Middle frontal gyrus (tissue), 1 donor: ENCODE results near the gene AK2.
A peak's percentile ranks its signal among the peaks of the same experiment; 100 is the strongest.
"Not testable (repeated sequence)": the region's sequence is repeated elsewhere in the genome, so short reads cannot be mapped to it uniquely, and the experiment has no call there.

Experiments
- DNase-seq: peaks from one replicate; pipeline ENCODE4 v3.0.0-alpha.2; 2015; ENCODE audit warnings: low spot score; ENCODE audit errors: extremely low spot score

AK2 gene

GRCh38 chr1:32975055-32975454 is 61.6 kb downstream of the AK2 start:
- DNase-seq = not testable (repeated sequence)

DNA sequence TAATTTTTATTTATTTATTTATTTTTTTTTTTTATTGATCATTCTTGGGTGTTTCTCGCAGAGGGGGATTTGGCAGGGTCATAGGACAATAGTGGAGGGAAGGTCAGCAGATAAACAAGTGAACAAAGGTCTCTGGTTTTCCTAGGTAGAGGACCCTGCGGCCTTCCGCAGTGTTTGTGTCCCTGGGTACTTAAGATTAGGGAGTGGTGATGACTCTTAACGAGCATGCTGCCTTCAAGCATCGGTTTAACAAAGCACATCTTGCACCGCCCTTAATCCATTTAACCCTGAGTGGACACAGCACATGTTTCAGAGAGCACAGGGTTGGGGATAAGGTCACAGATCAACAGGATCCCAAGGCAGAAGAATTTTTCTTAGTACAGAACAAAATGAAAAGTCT is 63.2 kb downstream of the AK2 start:
- not testable (repeated sequence) for DNase-seq

DNA sequence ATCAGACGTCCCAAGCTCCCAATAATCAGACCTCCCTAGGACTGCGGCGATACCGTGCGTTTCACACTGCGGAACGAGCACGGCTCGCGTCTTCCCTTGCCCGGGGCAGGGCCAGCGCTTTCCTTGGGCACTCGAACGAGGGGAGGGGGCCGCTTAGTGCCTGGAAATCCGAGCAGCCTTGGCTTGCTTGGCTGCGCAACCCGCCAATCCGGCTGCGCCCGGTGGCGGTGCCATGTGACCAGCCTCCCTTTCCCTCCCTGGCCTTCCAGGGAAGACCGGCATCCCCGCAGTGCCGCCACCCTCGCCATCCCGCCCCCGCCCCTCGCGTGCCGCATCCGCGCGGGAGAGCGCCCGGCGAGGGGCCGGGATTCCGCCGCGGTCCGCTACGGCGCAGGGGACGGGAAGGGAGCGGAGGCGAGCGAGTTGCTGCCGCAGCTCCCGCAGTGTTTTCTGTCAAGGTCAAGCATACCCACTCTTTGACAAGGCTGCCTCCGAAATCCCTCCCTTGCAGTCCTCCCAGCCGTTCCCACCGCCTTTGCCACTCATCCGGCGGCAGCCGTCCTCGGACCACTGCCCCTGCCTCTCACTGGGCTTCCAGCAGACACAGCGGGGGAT is 63.8 kb downstream of the AK2 start:
- peak; percentile 46 for DNase-seq

GRCh38 chr1:32971576-32971975 is 65.1 kb downstream of the AK2 start:
- DNase-seq = no peak

DNA sequence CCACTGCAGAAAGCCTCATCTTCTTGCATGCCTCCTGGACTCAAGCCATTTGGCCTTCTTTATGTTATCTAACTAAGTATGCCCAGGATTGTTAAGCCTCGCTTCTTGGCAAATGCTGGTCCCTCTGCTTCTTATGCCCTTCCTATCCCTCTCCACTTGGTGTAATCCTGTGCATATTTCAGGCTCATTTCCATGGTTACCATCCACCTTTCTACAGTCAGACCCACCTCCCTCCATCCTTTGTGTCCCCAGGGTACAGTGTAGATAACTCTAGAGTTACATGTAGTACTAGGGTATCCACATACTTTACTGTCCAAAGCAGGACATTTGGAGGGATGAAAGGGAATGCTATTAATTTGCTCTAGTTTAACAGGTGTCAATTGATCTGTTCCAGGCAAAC is 65.5 kb downstream of the AK2 start:
- no peak for DNase-seq

GRCh38 chr1:32969566-32969965 is 67.1 kb downstream of the AK2 start:
- no peak for DNase-seq

DNA sequence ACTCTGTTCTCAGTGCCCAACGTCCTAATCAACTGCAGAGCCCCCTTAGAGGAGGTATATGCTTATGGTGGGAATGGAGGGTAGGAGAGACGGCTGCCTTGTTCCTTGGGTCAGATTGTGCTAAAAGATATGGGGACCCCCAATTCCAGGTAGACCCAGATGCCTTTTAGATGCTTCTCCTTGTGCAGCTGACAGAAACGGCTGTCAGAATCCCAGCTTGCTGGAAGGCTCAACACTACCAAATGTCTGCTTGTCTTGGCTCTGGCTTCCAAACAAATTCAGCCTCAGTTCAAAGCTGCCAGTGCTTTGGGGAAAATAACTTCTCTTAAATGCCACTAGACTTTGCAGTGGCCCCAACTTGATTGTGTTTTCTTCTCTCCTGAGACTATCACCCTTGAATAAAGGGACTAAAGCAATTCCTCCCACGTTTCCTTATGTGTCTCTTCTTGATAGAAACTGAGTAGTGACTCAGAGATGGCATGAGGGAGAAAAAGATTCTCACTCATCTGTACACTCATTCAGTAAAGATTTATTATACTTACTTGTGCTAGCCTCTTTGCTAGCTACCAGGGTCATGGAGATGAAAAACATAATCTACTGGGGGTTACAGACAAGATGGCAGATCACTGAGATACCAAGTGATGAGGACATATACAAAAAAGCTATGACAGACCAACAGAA is 68.7 kb downstream of the AK2 start:
- DNase-seq = no peak

- no peak for DNase-seq
Observed at GRCh38 chr1:32966900-32967299, 69.8 kb downstream of the AK2 start.

DNA sequence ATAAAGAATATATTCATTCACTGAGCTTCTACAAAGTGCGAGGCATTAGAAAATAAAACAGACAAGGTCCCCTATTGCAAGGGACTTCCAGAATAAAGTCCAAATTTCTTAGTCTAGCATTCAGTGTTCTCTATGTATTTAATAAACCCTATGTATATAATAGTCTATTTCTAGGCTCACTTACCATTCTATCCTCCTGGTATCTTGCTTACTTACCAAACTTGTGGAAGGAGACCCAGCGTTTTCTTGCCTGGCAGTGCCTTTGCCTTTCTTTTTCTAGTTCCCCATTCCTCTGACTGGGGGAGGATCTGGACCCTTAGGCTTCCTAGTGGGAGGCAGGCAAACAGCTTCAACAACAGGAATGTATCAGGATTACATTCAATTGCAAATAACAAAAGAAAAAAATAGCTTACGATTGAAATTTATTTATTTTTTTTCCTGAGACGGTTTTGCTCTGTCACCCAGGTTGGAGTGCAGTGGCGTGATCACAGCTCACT is 71.4 kb downstream of the AK2 start:
- no peak for DNase-seq

DNA sequence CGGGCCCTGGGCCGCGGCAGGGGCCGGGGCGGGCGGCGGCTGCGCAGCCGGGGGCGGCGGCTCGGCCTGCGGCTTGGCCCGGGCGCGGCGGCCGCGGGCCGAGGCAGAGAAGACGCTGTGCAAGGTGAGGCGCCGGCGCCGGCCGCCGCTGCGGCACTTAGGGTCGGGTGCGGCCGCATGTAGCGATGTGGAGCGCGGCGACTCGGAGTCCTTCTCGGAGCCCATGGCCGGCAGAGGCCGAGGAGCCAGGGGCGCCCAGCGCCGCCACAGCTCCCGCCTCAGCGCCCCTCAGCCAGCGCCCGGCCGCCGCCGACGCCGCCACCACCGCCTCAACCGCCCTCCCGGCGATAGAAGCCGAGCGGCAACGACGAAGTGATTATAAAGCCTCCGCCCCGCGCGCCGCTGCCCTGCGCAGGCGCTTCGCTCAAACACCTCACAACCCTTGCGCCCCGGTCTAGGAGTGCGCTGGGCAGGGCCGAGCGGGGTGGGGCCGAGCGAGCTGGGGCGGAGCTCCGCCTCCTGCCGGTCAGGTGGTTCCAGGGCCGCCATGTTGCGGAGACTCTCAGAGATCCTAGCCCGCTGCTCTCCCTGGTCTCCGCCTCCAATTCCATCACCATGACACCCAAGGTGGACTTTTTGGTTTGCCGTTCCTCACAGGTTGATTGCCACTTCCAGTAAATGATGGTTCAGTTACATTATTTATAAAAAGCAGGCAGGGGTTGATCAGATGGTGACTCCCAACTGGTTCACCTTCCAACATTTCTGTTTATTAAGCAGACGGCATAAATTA is 72.0 kb downstream of the AK2 start, which contains the start of gene RNF19B:
RNF19B (minus strand) TSS at position 349 of the 790 bp plus-strand sequence; CDS start at position 225, 124 bp downstream.
- peak; percentile 88 for DNase-seq

DNA sequence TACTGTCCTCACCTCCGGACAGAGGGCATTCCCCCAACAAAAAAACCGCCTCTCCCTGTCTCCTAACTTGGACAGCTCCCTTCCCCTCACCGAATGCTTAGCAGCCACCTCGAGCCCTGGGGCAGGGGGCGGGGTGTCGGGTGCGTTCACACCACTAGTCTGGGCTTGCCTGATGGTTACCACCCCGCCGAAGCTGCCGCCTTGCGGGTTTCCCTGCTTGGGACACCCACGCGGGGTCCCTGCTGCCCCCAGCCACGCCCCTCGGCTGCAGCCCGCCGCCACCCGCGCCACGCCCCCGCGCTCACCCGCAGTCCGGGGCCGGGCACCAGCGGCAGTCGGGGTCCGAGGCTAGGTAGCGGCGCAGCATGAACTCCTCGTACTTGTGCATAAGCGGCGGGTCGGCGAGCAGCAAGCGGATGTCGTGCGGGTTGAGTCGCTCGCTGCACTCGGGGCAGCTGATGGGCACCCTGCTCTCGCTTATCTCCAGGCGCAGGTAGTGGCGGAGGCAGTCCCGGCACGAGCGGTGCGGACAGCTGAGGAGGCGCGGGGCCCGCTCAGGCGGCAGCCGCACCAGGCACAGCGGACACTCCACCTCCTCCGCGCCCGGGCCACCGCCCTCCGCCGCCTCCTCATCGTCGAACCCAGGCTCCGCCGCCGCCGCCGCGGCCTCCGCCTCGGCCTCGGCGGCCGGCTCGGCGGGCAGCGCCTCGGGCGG is 72.8 kb downstream of the AK2 start:
- no peak for DNase-seq

DNA sequence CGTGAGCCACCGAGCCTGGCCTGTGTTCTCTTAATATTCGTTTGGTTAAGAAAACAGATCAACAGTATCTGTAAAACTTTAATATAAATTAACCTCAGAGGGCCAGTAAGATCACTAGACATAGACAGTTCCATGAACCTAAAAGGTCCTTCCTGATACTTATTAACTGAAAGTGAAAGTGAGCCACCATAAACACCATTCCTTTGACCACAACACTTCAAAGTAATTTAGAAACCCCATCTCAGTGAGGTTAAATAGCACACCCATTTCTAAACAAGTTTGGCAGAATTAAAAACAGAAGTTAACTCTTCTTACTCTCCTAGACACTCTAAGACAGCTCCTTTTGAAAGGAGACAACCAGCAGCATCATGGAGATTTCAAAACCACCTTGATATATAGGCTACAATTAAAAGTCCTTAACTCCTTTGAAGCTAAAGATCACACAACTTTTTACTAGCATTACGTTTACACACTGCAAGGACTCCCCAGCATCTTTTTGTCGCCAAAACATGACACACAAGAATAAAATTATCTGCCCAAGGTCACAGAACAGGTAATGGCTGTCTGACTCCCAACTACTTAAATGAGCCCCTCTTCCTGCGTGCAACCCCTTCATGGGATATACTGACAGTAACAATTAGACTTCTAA is 74.3 kb downstream of the AK2 start:
- no peak for DNase-seq

DNA sequence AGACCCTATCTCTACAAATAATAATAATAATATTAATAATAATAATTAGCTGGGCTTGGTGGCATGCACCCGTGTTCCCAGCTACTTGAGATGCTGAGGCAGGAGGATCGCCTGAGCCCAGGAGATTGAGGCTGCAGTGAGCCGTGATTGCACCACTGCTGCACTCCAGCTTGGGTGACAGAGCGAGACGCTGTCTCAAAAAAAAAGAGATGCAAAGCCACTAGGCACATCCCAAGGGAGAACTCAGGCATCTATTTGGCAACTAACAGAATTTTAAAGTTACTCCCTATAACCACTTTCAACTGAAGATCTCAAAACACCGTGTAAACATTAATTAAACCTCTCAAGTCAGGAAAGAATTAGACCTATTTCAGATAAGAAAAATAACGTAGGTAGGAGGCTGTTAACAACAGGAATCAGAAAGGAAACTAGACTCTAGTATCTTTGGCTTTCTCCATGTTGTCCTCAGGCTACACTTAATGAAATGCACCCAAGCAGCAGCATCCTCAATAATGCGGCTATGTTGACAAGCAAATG is 75.8 kb downstream of the AK2 start:
- DNase-seq = no peak

GRCh38 chr1:32960342-32960741 is 76.3 kb downstream of the AK2 start:
- DNase-seq = no peak

- DNase-seq = no peak
Observed at GRCh38 chr1:32958827-32959226, 77.9 kb downstream of the AK2 start.
